A549 (cell line): ENCODE measurements around the gene PLEKHD1. TPM values are rescaled to one million over a fixed set of nuclear protein-coding genes. Genes with fewer than 3 reads are reported as not detected.

ENCODE experiments used
- ATAC-seq, 2 experiments: fragments of 200-7000 bp in 1 of 2; fragments of >200 bp in 1 of 2; cut with Nextera tagmentation in 1 of 2; cut with Tn5 transposase in 1 of 2; 3 replicates each; pipeline versions ENCODE4 v1.8.0 to v1.9.1; 2018 to 2020; ENCODE audit warnings: mild to moderate bottlenecking in 1 of 2, moderate library complexity in 1 of 2
- CTCF ChIA-PET: fragments of 300-600 bp; sonication (Branson Sonifier 250); formaldehyde crosslinking; extraction: SDS; loops from one replicate; lab custom pipeline; 2021; ENCODE audit warnings: antibody characterized with exemption, inconsistent platforms; lab: Yijun Ruan, JAX
- POLR2A ChIA-PET: fragments of 350-600 bp; formaldehyde crosslinking; extraction: SDS; loops from one replicate; lab custom pipeline; 2021; ENCODE audit warnings: antibody characterized with exemption, inconsistent platforms; lab: Yijun Ruan, JAX
- DNase-seq, 2 experiments: peaks; one replicate each; pipeline versions ENCODE4 v3.0.0 to v3.0.0-alpha.2; 2011 to 2016; ENCODE audit warnings: low read depth in 1 of 2, low spot score in 1 of 2
- FAIRE-seq: peaks from 2 replicates; lab custom pipeline; 2011; peaks lifted over from hg19 to GRCh38; lab: Jason Lieb, UNC
- H3K27ac ChIP-seq, 2 experiments: fragments of >200 bp; sonication (Bioruptor Twin); formaldehyde crosslinking; 3 replicates each; pipeline ENCODE4 v1.5.1; 2016 to 2017
- H3K4me1 ChIP-seq: fragments of >200 bp; sonication (Bioruptor Twin); formaldehyde crosslinking; 3 replicates; pipeline ENCODE4 v1.6.1; 2016
- H3K4me2 ChIP-seq: fragments of >200 bp; sonication (Bioruptor Twin); formaldehyde crosslinking; 3 replicates; pipeline ENCODE4 v1.6.1; 2016
- H3K4me3 ChIP-seq: fragments of >200 bp; sonication (Bioruptor Twin); formaldehyde crosslinking; 3 replicates; pipeline ENCODE4 v1.5.1; 2016
- H3K9me3 ChIP-seq: fragments of >200 bp; sonication (Bioruptor Twin); formaldehyde crosslinking; 3 replicates; pipeline ENCODE4 v1.6.1; 2016
- BHLHE40 ChIP-seq: IDR thresholded peaks from 2 replicates; pipeline ENCODE4 v1.6.1; 2012; ENCODE audit warnings: low read depth, low read length, inconsistent platforms
- CBX8 ChIP-seq: fragments of 200-600 bp; sonication (generic); IDR thresholded peaks from 2 replicates; pipeline ENCODE4 v1.6.1; 2016
- CEBPB ChIP-seq, 2 experiments: fragments of >200 bp in 1 of 2; sonication (Bioruptor Twin) in 1 of 2; formaldehyde crosslinking in 1 of 2; IDR thresholded peaks; 2 replicates each; pipeline ENCODE4 v1.6.1; 2012 to 2016
- ELK1 ChIP-seq: fragments of 150-350 bp; IDR thresholded peaks from 2 replicates; pipeline ENCODE4 v1.6.1; 2014; ENCODE audit warnings: low read depth, mild to moderate bottlenecking, low read length
- EP300 ChIP-seq, 2 experiments: fragments of >200 bp; sonication (Bioruptor Twin); formaldehyde crosslinking; IDR thresholded peaks; 2 replicates in 1 of 2; 3 replicates in 1 of 2; pipeline ENCODE4 v1.6.1; 2016 to 2017
- FOSL2 ChIP-seq, 2 experiments: fragments of 450-650 bp in 1 of 2; fragments of >200 bp in 1 of 2; sonication (Bioruptor Twin) in 1 of 2; formaldehyde crosslinking; IDR thresholded peaks; 2 replicates each; pipeline versions ENCODE4 v1.5.0 to v1.6.1; 2016 to 2020; ENCODE audit warnings: mild to moderate bottlenecking in 1 of 2, moderate library complexity in 1 of 2
- FOXS1 ChIP-seq: fragments of 250-450 bp; sonication (Bioruptor Pico); IDR thresholded peaks from 2 replicates; pipeline ENCODE4 v1.5.0; 2020; ENCODE audit warnings: mild to moderate bottlenecking, moderate library complexity
- HDAC2 ChIP-seq: fragments of 200-600 bp; sonication (generic); IDR thresholded peaks from 2 replicates; pipeline ENCODE4 v1.6.1; 2016
- HEYL ChIP-seq: fragments of 250-450 bp; sonication (Bioruptor Pico); IDR thresholded peaks from 2 replicates; pipeline ENCODE4 v1.8.0; 2021; ENCODE audit warnings: mild to moderate bottlenecking, moderate library complexity
- HOXA7 ChIP-seq: fragments of 250-450 bp; sonication (Bioruptor Pico); IDR thresholded peaks from 2 replicates; pipeline ENCODE4 v1.5.0; 2020; ENCODE audit warnings: mild to moderate bottlenecking, moderate library complexity
- HOXB13 ChIP-seq: fragments of 250-450 bp; sonication (Bioruptor Pico); IDR thresholded peaks from 2 replicates; pipeline ENCODE4 v1.5.0; 2020; ENCODE audit warnings: low read depth, mild to moderate bottlenecking, moderate library complexity
- JUN ChIP-seq, 2 experiments: fragments of >200 bp; sonication (Bioruptor Twin); formaldehyde crosslinking; IDR thresholded peaks; 2 replicates in 1 of 2; 3 replicates in 1 of 2; pipeline ENCODE4 v1.6.1; 2016 to 2017
- JUNB ChIP-seq: fragments of >200 bp; sonication (Bioruptor Twin); formaldehyde crosslinking; IDR thresholded peaks from 2 replicates; pipeline ENCODE4 v1.6.1; 2016
- KDM5A ChIP-seq: fragments of 200-600 bp; sonication (generic); IDR thresholded peaks from 2 replicates; pipeline ENCODE4 v1.6.1; 2016; ENCODE audit warnings: antibody characterized with exemption, mild to moderate bottlenecking
- PHF8 ChIP-seq: fragments of 200-600 bp; sonication (generic); IDR thresholded peaks from 2 replicates; pipeline ENCODE4 v1.6.1; 2016; ENCODE audit warnings: low read depth, mild to moderate bottlenecking, antibody characterized with exemption, moderate library complexity, borderline replicate concordance
- POLR2A ChIP-seq: IDR thresholded peaks from 2 replicates; pipeline ENCODE4 v1.6.1; 2012; ENCODE audit warnings: mild to moderate bottlenecking, low read length
- RARB ChIP-seq: fragments of 250-450 bp; sonication (Bioruptor Pico); IDR thresholded peaks from 2 replicates; pipeline ENCODE4 v1.8.0; 2021; ENCODE audit warnings: mild to moderate bottlenecking, moderate library complexity
- RCOR1 ChIP-seq: fragments of 150-350 bp; IDR thresholded peaks from 2 replicates; pipeline ENCODE4 v1.6.1; 2014; ENCODE audit warnings: antibody characterized with exemption, low read length, low read depth
- SREBF2 ChIP-seq: fragments of 450-650 bp; IDR thresholded peaks from 2 replicates; pipeline ENCODE4 v1.6.1; 2014; ENCODE audit warnings: mild to moderate bottlenecking, moderate library complexity
- ZNF302 ChIP-seq: fragments of 250-450 bp; sonication (Bioruptor Pico); IDR thresholded peaks from 2 replicates; pipeline ENCODE4 v1.9.0; 2021; ENCODE audit warnings: inconsistent platforms, mild to moderate bottlenecking, moderate library complexity
- WGBS: methylation state at CpG from one replicate; pipeline ENCODE4 v1.1.6; 2017; ENCODE audit errors: missing lambda C conversion rate; 5-methylcytosine and 5-hydroxymethylcytosine counted together
- polyA plus RNA-seq, 4 experiments: library from polyadenylated mRNA; depleted of rRNA in 3 of 4; stranded (reverse); fragments of >200 nt; fragmentation: RNase III in 1 of 4; extraction: RNeasy Plus Mini Kit Qiagen cat#74134 plus additional on column Dnase treatment in 1 of 4; gene quantifications; 2 replicates in 3 of 4; 3 replicates in 1 of 4; pipeline ENCODE4 v1.2.3, GENCODE V29; 2011 to 2017
- TF ChIP-seq, protein P1 (sequence below): fragments of 450-650 bp; IDR thresholded peaks from 2 replicates; pipeline ENCODE4 v1.6.1; 2014; ENCODE audit warnings: antibody characterized with exemption
- TF ChIP-seq, protein P2 (sequence below): fragments of 200-600 bp; sonication (generic); IDR thresholded peaks from 2 replicates; pipeline ENCODE4 v1.6.1; 2016; ENCODE audit warnings: antibody characterized with exemption, mild to moderate bottlenecking, moderate library complexity

Gene PLEKHD1
- polyA plus RNA-seq, 2 of the 4 experiments (the other 2 are of a cell fraction) = 0.01 to 0.04 TPM

DNA sequence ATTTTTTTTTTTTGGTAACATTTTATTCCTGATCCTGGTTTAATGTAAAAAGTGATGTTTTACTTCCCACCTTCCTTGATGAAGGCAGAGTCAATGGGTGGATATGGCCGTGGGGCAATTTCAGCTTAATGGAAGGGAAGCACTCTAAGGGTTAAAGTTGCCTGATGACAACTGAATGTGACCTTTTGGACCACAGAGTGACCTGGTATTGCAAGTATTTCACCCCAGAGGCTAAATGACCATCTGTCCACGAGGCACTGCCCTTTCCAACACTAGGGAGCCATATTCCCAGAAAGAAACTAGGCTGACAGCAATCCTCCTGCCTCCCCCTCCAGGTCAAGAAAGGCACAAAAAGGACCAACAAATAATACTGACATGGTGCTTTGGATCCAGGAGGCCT, 85.3 kb downstream of the PLEKHD1 start:
- no peak for ATAC-seq
- POLR2A ChIA-PET = no interaction called here

DNA sequence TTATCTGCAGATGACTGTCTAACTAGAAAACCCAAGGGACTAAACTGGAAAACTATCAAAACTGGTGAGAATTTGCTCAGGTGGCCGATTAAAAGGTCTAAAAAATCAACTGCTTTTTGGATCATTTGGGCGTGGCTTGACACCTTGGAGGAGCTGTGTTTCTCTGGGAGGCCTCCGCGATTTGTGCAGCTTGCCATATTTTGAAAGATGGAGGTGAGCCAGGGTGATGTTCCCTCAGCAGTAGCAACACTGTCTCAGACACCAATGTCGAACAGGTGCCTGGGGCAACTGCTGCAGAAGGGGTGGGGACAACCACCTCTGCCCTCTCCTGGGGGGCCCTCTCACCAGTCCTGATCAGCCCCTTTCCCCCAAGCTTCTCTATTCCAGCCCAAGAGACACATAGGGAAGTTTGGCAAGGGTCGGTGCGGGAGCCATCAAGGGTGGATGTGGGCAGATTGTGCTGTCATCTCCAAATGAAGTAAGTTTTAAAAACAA, 86.4 kb downstream of the PLEKHD1 start:
- no peak overlapping the region for H3K27ac ChIP-seq
- no peak overlapping the region for H3K4me2 ChIP-seq
- H3K4me1 ChIP-seq = peaks cover 25% of the 10 kb centered on the region; the same call in 2 of the 3 replicates
- FAIRE-seq (no peak), DNase-seq (no peak), ATAC-seq (no peak)
- ChIA-PET POLR2A (no interaction called here), CTCF (interaction anchor here (1.2 to 8.4 kb wide), 11 partner anchors 8 to 329 kb away, joined by 3 to 169 read pairs (median 9); no protein-coding TSS in a partner anchor)
- TF ChIP-seq RCOR1 (no peak), SREBF2 (no peak), HOXA7 (CRISPR knock-in tag) (no peak), HDAC2 (no peak), BHLHE40 (no peak), FOSL2 (IDR thresholded peaks at IDR 0.05) (no peak), FOSL2 (CRISPR knock-in tag; IDR thresholded peaks at IDR 0.05) (no peak), JUNB (no peak), ELK1 (no peak), JUN (IDR thresholded peaks at IDR 0.05) (no peak), PHF8 (no peak), CEBPB (IDR thresholded peaks at IDR 0.05) (no peak), HOXB13 (CRISPR knock-in tag) (no peak), RARB (CRISPR knock-in tag) (no peak), HEYL (CRISPR knock-in tag) (no peak), EP300 (IDR thresholded peaks at IDR 0.05) (no peak)
- TF ChIP-seq, protein P1, sequence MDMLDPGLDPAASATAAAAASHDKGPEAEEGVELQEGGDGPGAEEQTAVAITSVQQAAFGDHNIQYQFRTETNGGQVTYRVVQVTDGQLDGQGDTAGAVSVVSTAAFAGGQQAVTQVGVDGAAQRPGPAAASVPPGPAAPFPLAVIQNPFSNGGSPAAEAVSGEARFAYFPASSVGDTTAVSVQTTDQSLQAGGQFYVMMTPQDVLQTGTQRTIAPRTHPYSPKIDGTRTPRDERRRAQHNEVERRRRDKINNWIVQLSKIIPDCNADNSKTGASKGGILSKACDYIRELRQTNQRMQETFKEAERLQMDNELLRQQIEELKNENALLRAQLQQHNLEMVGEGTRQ = no peak
- TF ChIP-seq, protein P2, sequence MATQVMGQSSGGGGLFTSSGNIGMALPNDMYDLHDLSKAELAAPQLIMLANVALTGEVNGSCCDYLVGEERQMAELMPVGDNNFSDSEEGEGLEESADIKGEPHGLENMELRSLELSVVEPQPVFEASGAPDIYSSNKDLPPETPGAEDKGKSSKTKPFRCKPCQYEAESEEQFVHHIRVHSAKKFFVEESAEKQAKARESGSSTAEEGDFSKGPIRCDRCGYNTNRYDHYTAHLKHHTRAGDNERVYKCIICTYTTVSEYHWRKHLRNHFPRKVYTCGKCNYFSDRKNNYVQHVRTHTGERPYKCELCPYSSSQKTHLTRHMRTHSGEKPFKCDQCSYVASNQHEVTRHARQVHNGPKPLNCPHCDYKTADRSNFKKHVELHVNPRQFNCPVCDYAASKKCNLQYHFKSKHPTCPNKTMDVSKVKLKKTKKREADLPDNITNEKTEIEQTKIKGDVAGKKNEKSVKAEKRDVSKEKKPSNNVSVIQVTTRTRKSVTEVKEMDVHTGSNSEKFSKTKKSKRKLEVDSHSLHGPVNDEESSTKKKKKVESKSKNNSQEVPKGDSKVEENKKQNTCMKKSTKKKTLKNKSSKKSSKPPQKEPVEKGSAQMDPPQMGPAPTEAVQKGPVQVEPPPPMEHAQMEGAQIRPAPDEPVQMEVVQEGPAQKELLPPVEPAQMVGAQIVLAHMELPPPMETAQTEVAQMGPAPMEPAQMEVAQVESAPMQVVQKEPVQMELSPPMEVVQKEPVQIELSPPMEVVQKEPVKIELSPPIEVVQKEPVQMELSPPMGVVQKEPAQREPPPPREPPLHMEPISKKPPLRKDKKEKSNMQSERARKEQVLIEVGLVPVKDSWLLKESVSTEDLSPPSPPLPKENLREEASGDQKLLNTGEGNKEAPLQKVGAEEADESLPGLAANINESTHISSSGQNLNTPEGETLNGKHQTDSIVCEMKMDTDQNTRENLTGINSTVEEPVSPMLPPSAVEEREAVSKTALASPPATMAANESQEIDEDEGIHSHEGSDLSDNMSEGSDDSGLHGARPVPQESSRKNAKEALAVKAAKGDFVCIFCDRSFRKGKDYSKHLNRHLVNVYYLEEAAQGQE = no peak
- no peak overlapping the region for H3K4me3 ChIP-seq
- WGBS = 59% methylated on average over 7 of the region's 7 CpGs
- no peaks in the 10 kb centered on the region for H3K9me3 ChIP-seq

More for the DNA sequence above, 85.3 kb downstream of the PLEKHD1 start:
- FAIRE-seq = no peak
- H3K4me1 ChIP-seq = peaks cover 25% of the 10 kb centered on the region; the same call in 2 of the 3 replicates
- 32% methylated on average over 2 of the region's 2 CpGs for WGBS
- no peak for DNase-seq
- CTCF ChIA-PET = interaction anchor here (1.2 to 8.4 kb wide), 7 partner anchors 7 to 144 kb away, joined by 3 to 169 read pairs (median 11); no protein-coding TSS in a partner anchor
- TF ChIP-seq ZNF302 (CRISPR knock-in tag) = no peak
- no peak for TF ChIP-seq EP300 (IDR thresholded peaks at IDR 0.05)
- TF ChIP-seq RARB (CRISPR knock-in tag) = no peak
- no peak for TF ChIP-seq HEYL (CRISPR knock-in tag)
- no peak for TF ChIP-seq KDM5A
- no peak for TF ChIP-seq POLR2A
- no peak for TF ChIP-seq CBX8
- TF ChIP-seq FOXS1 (CRISPR knock-in tag) = no peak
- no peaks in the 10 kb centered on the region for H3K9me3 ChIP-seq
- no peak overlapping the region for H3K4me2 ChIP-seq
- no peak overlapping the region for H3K27ac ChIP-seq
- H3K4me3 ChIP-seq = no peak overlapping the region
